CD4-positive, alpha-beta T cell (primary cell): ENCODE measurements around the gene POPDC2. TPM values are rescaled to one million over a fixed set of nuclear protein-coding genes. Genes with fewer than 3 reads are reported as not detected.

Experiments
- ATAC-seq: fragments of 200-7000 bp; cut with Tn5 transposase; one replicate; pipeline ENCODE4 v1.10.0; 2022; ENCODE audit warnings: mild to moderate bottlenecking; ENCODE audit not compliant: poor library complexity
- CTCF ChIA-PET: fragments of 350-600 bp; sonication (Branson Sonifier 250); formaldehyde crosslinking; loops from one replicate; lab custom pipeline; 2021; ENCODE audit warnings: antibody characterized with exemption, inconsistent platforms; lab: Charles Lee
- POLR2A ChIA-PET: fragments of 350-600 bp; sonication (Branson Sonifier 250); formaldehyde crosslinking; loops from one replicate; lab custom pipeline; 2021; ENCODE audit warnings: antibody characterized with exemption, inconsistent platforms; lab: Charles Lee
- DNase-seq, 14 experiments: peaks; one replicate each; pipeline ENCODE4 v3.0.0-alpha.2; 2013 to 2020; ENCODE audit warnings: mixed read lengths in 2 of 14
- H3K27ac ChIP-seq, 2 donors: one replicate each; pipeline versions ENCODE4 v1.5.1 to v1.7.0; 2013; ENCODE audit warnings: low read length in 2 of 2, low read depth in 1 of 2, mild to moderate bottlenecking in 1 of 2
- H3K27me3 ChIP-seq, 2 experiments: 1 replicate in 1 of 2; 2 replicates in 1 of 2; pipeline versions ENCODE4 v1.6.1 to v1.7.0; 2013; ENCODE audit warnings: low read length in 2 of 2, control low read depth in 1 of 2, mild to moderate bottlenecking in 1 of 2, moderate library complexity in 1 of 2; ENCODE audit not compliant: insufficient read depth in 2 of 2, control insufficient read depth in 1 of 2
- H3K36me3 ChIP-seq: one replicate; pipeline ENCODE4 v1.6.1; 2013; ENCODE audit warnings: low read length, control low read depth; ENCODE audit not compliant: insufficient read depth
- H3K4me1 ChIP-seq: one replicate; pipeline ENCODE4 v1.6.1; 2013; ENCODE audit warnings: low read length, control low read depth; ENCODE audit not compliant: insufficient read depth
- H3K4me3 ChIP-seq: one replicate; pipeline ENCODE4 v1.5.1; 2013; ENCODE audit warnings: mild to moderate bottlenecking, low read length, moderate library complexity
- H3K9me3 ChIP-seq, 2 experiments: 1 replicate in 1 of 2; 2 replicates in 1 of 2; pipeline versions ENCODE4 v1.6.1 to v1.7.0; 2013; ENCODE audit warnings: low read length in 2 of 2, mild to moderate bottlenecking in 2 of 2, control low read depth in 1 of 2, moderate library complexity in 1 of 2; ENCODE audit not compliant: control insufficient read depth in 1 of 2, insufficient read depth in 1 of 2
- H3K27ac Mint-ChIP-seq: one replicate; pipeline ENCODE4 v1.8.0; 2020; ENCODE audit warnings: mixed read lengths
- H3K27me3 Mint-ChIP-seq: one replicate; pipeline ENCODE4 v1.8.0; 2021; ENCODE audit warnings: mixed read lengths
- H3K36me3 Mint-ChIP-seq: one replicate; pipeline ENCODE4 v1.8.0; 2021; ENCODE audit warnings: low read depth, mixed read lengths
- H3K4me1 Mint-ChIP-seq: one replicate; pipeline ENCODE4 v1.8.0; 2021; ENCODE audit warnings: low read depth, mixed read lengths
- H3K4me3 Mint-ChIP-seq: one replicate; pipeline ENCODE4 v1.8.0; 2020; ENCODE audit warnings: mild to moderate bottlenecking, mixed read lengths
- H3K9me3 Mint-ChIP-seq: one replicate; pipeline ENCODE4 v1.8.0; 2020; ENCODE audit warnings: mixed read lengths
- intact Hi-C, 2 experiments: fragments of 100-400 bp; cut with DNase I in 1 of 2; cut with micrococcal nuclease in 1 of 2; formaldehyde crosslinking; loops; one replicate each; pipeline versions ENCODE4 v1.15.1 to v1.9.0; 2023 to 2025; cut with DNase I, micrococcal nuclease
- total RNA-seq, 174 experiments: library from RNA in 2 of 174; stranded (reverse) in 2 of 174; gene quantifications; one replicate each; pipeline ENCODE4 v1.2.3 and lab custom pipeline; 2021 to 2026
- TF ChIP-seq, protein P1 (sequence below): fragments of 200-600 bp; IDR thresholded peaks from one replicate; pipeline ENCODE4 v1.8.0; 2022; ENCODE audit warnings: antibody characterized with exemption, mild to moderate bottlenecking

Gene POPDC2
- total RNA-seq, 2 experiments from 2014 or later = 2.6 to 3.5 TPM

DNA sequence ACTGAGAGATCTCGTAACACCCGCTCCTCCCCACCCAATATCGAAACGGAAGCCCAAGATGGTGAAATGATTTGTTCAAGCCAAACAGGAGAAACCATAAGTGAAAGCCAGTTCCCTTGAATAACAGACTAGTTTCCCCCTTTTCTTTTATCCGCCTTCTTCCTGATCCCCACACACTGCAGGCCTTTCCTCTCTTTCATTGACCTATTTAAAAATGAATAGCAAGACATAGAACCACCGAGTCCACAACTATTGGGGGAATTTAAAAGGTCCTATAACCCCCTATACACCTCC lies 17.2 kb upstream of the POPDC2 start:
- H3K27ac ChIP-seq = peak overlapping the region; percentile 81 to 85
- Mint-ChIP-seq H3K4me3 (peak overlapping the region; percentile 87), H3K27ac (peak overlapping the region; percentile 91), H3K4me1 (peaks cover 32% of the 10 kb centered on the region), H3K9me3 (no peaks in the 10 kb centered on the region), H3K27me3 (no peaks in the 10 kb centered on the region), H3K36me3 (peaks cover 41% of the 10 kb centered on the region)
- H3K27me3 ChIP-seq = no peaks in the 10 kb centered on the region
- intact Hi-C loops = loop anchor here (1.0 to 10.0 kb wide), 5 partner anchors 179 to 420 kb away; partner anchors contain the start of genes TIMMDC1 (in 2 of the 2), GSK3B (in 1 of the 2) and POGLUT1 (in 1 of the 2)
- DNase-seq = no peak
- peaks cover 8% of the 10 kb centered on the region for H3K4me1 ChIP-seq
- no peaks in the 10 kb centered on the region for H3K9me3 ChIP-seq
- peaks cover 27% of the 10 kb centered on the region for H3K36me3 ChIP-seq
- ATAC-seq = no peak
- ChIA-PET CTCF (no interaction called here), POLR2A (interaction anchor here (1.2 to 2.2 kb wide), 5 partner anchors 24 to 436 kb away, joined by 3 to 13 read pairs (median 10); partner anchors contain the start of genes TIMMDC1 and TMEM39A)
- TF ChIP-seq, protein P1, sequence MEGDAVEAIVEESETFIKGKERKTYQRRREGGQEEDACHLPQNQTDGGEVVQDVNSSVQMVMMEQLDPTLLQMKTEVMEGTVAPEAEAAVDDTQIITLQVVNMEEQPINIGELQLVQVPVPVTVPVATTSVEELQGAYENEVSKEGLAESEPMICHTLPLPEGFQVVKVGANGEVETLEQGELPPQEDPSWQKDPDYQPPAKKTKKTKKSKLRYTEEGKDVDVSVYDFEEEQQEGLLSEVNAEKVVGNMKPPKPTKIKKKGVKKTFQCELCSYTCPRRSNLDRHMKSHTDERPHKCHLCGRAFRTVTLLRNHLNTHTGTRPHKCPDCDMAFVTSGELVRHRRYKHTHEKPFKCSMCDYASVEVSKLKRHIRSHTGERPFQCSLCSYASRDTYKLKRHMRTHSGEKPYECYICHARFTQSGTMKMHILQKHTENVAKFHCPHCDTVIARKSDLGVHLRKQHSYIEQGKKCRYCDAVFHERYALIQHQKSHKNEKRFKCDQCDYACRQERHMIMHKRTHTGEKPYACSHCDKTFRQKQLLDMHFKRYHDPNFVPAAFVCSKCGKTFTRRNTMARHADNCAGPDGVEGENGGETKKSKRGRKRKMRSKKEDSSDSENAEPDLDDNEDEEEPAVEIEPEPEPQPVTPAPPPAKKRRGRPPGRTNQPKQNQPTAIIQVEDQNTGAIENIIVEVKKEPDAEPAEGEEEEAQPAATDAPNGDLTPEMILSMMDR = no peak
- H3K4me3 ChIP-seq = peak overlapping the region; percentile 68

DNA sequence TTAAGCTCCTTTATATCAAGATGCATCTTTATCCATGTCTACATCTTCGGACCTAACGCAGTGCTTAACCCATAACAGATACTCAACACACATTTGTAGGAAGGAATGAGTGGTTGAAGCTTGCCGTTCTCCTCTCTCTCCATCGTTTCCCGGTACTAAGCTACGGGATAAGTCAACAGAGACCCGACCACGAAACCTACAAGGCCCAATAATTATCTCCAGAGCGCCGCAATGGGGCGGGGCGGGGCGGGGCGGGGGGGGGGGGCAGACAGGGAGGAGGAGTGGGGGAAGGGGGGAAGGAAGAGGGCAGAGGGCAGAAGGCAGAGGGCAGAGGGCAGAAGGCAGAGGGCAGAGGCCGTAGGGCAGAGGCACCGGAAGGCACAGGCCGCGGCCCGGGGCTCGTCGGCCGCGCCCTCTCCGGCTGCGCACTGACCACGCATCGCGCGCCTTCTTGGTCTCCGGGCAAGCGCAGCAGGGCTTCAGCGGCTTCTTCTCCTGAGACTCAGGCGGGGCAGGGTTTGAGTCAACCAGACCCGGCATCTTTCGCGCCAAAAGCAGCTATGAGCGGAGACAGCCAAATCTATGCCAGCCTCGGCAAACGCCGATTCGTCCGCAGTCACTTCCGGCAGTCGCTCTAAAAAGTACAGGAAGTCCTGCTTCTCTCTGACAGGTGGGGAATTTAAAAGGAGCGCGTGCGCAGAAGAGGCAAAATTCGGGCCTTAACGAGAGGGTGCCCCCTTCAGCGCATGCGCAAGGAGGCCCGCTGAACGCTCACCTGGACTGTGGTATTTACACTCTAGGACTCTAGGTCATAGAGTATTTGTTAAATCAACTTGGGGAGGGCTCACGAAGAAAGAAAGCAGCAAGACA lies 16.6 kb upstream of the POPDC2 start, which contains the start of gene COX17:
TSS of gene COX17 (minus strand) at position 636 of the 870 bp plus-strand sequence. CDS start at position 540, 96 bp downstream.
- peak; percentile 87 for ATAC-seq
- H3K27me3 Mint-ChIP-seq = no peaks in the 10 kb centered on the region

GRCh38 chr3:119676020-119676419 lies 15.6 kb upstream of the POPDC2 start:
- intact Hi-C loops = loop anchor here (2.0 to 10.0 kb wide), 4 partner anchors 177 to 421 kb away; partner anchors contain the start of genes GSK3B (in 1 of the 2), POGLUT1 (in 1 of the 2) and TIMMDC1 (in 1 of the 2)

More for the DNA sequence above, 16.6 kb upstream of the POPDC2 start, which contains the start of gene COX17:
- intact Hi-C loops = loop anchor here (1.0 to 10.0 kb wide), 5 partner anchors 178 to 420 kb away; partner anchors contain the start of genes TIMMDC1 (in 2 of the 2), GSK3B (in 1 of the 2) and POGLUT1 (in 1 of the 2)
- ChIA-PET CTCF (interaction anchor here (1.7 kb wide), 1 partner anchor 20 kb away, joined by 6 read pairs; no protein-coding TSS in a partner anchor), POLR2A (interaction anchor here (1.1 to 2.2 kb wide), 7 partner anchors 23 to 470 kb away, joined by 3 to 13 read pairs (median 4); partner anchors contain the start of genes TIMMDC1 and TMEM39A)
- Mint-ChIP-seq H3K4me1 (peaks cover 36% of the 10 kb centered on the region), H3K36me3 (peaks cover 46% of the 10 kb centered on the region), H3K27ac (peak within 1 kb of the TSS; percentile 91), H3K4me3 (peak within 1 kb of the TSS; percentile 87), H3K9me3 (no peaks in the 10 kb centered on the region)
- no peaks in the 10 kb centered on the region for H3K9me3 ChIP-seq
- TF ChIP-seq, protein P1 = no peak
- DNase-seq = peak; percentile 92 to 99 (median 95)
- H3K4me1 ChIP-seq = peaks cover 8% of the 10 kb centered on the region
- H3K36me3 ChIP-seq = peaks cover 27% of the 10 kb centered on the region
- peak within 1 kb of the TSS; percentile 81 to 85 for H3K27ac ChIP-seq
- peak within 1 kb of the TSS; percentile 68 for H3K4me3 ChIP-seq
- no peaks in the 10 kb centered on the region for H3K27me3 ChIP-seq

More at GRCh38 chr3:119676020-119676419, 15.6 kb upstream of the POPDC2 start:
- Histone ChIP-seq H3K36me3 (peaks cover 37% of the 10 kb centered on the region), H3K9me3 (no peaks in the 10 kb centered on the region), H3K27me3 (no peaks in the 10 kb centered on the region), H3K27ac (peak overlapping the region in 1 of 2 donors; percentile 69), H3K4me1 (peaks cover 8% of the 10 kb centered on the region), H3K4me3 (peak overlapping the region; percentile 68)
- TF ChIP-seq, protein P1 = no peak
- no peak for ATAC-seq
- Mint-ChIP-seq H3K36me3 (peaks cover 56% of the 10 kb centered on the region), H3K27ac (peak overlapping the region; percentile 91), H3K27me3 (no peaks in the 10 kb centered on the region), H3K4me1 (peaks cover 43% of the 10 kb centered on the region), H3K4me3 (peak overlapping the region; percentile 87), H3K9me3 (no peaks in the 10 kb centered on the region)
- ChIA-PET POLR2A (interaction anchor here (0.6 to 2.2 kb wide), 6 partner anchors 15 to 471 kb away, joined by 3 to 13 read pairs (median 7); partner anchors contain the start of genes TIMMDC1 and TMEM39A), CTCF (interaction anchor here (1.7 kb wide), 1 partner anchor 21 kb away, joined by 6 read pairs; no protein-coding TSS in a partner anchor)
- DNase-seq = no peak
